Motor neuron (in vitro differentiated cells): ENCODE results near the gene ATG16L2. TPM values are rescaled to one million over a fixed set of nuclear protein-coding genes. Genes with fewer than 3 reads are reported as not detected.
"Not testable (repeated sequence)": the region's sequence is repeated elsewhere in the genome, so short reads cannot be mapped to it uniquely, and the experiment has no call there.

Experiments
- ATAC-seq, 8 experiments: fragments of 200-7000 bp; cut with Tn5 transposase; replicated peaks in 6 of 8; 2 replicates each; pipeline ENCODE4 v1.8.0; 2021; ENCODE audit warnings: mild to moderate bottlenecking in 8 of 8, moderate library complexity in 8 of 8
- H3K27ac ChIP-seq, 2 donors: fragments of 250-450 bp; sonication (Bioruptor Pico); 2 replicates each; pipeline ENCODE4 v1.9.0; 2021; ENCODE audit warnings: antibody characterized with exemption in 2 of 2, mild to moderate bottlenecking in 2 of 2, moderate library complexity in 1 of 2
- H3K4me1 ChIP-seq, 2 donors: fragments of 250-450 bp; sonication (Bioruptor Pico); replicated peaks in 1 of 2; 2 replicates each; pipeline ENCODE4 v1.6.1; 2021; ENCODE audit warnings: antibody characterized with exemption in 2 of 2, mild to moderate bottlenecking in 2 of 2, moderate library complexity in 1 of 2
- H3K4me3 ChIP-seq, 5 donors: fragments of 250-450 bp; sonication (Bioruptor Pico); 2 replicates each; pipeline ENCODE4 v1.9.0; 2021; ENCODE audit warnings: antibody characterized with exemption in 5 of 5, mild to moderate bottlenecking in 5 of 5, moderate library complexity in 4 of 5
- WGBS, 10 experiments: fragments of 450-650 bp; shearing (Covaris generic); methylation state at CpG; one replicate each; pipeline ENCODE4 v1.0.0; 2022; 5-methylcytosine and 5-hydroxymethylcytosine counted together
- in situ Hi-C, 9 experiments: fragments of 400-800 bp; cut with MboI; loops; one replicate each; pipeline ENCODE4 v1.15.0; 2021; ENCODE audit warnings: low sequenced_read_pairs in 9 of 9, low pct_unique_long_range_greater_than_20kb in 2 of 9; ENCODE audit not compliant: unreplicated experiment in 9 of 9
- total RNA-seq, 8 experiments: library from RNA; unstranded; fragments of 300-600 nt; gene quantifications; 2 replicates each; pipeline versions ENCODE4 v1.2.3 to v1.2.4, GENCODE V29; 2022

The ATG16L2 gene
- total RNA-seq, 8 experiments from 2014 or later, result 3.4 to 17.4 (median 5.0) TPM

DNA sequence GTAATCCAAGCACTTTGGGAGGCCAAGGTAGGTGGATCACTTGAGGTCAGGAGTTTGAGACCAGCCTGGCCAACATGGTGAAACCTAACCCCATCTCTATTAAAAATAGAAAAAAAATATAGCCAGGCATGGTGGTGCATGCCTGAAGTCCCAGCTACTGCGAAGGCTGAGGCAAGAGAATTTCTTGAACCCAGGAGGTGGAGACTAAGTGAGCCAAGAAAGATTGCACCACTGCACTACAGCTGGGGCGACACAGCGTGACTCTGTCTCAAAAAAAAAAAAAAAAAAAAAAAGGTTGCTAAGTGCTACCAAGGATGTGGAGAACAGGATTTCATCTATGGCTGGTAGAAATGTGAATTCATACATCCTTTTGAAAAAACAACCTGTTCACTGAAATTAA is 36.6 kb downstream of the ATG16L2 start:
- H3K27ac ChIP-seq, result no peak overlapping the region
- H3K4me3 ChIP-seq, result no peak overlapping the region
- no peak for ATAC-seq
- in situ Hi-C loops, result loop anchor here in 1 of 9 experiments (25.0 kb wide), 1 partner anchor 286 kb away; the partner anchor contains the start of gene FCHSD2
- H3K4me1 ChIP-seq, result no peaks in the 10 kb centered on the region
- WGBS, 10 experiments, result 86 to 100% (median 100%) methylated on average over 1 to 3 of the region's 3 CpGs; no CpG with 5 or more reads in 1 of the 10 experiments

- no peaks in the 10 kb centered on the region for H3K4me1 ChIP-seq
- 60 to 100% (median 93%) methylated on average over 1 to 4 of the region's 4 CpGs for WGBS, 10 experiments
- H3K4me3 ChIP-seq, result no peak overlapping the region
- H3K27ac ChIP-seq, result no peak overlapping the region
- ATAC-seq, result no peak
- in situ Hi-C loops, result loop anchor here in 1 of 9 experiments (25.0 kb wide), 1 partner anchor 286 kb away; the partner anchor contains the start of gene FCHSD2
These were observed 37.5 kb downstream of the ATG16L2 start for GRCh38 chr11:72851726-72852125.

- H3K4me1 ChIP-seq, result no peaks in the 10 kb centered on the region
- in situ Hi-C loops, result loop anchor here in 1 of 9 experiments (25.0 kb wide), 1 partner anchor 281 kb away; the partner anchor contains the start of gene FCHSD2
- no peak overlapping the region for H3K4me3 ChIP-seq
- no peak for ATAC-seq
- no peak overlapping the region for H3K27ac ChIP-seq
- WGBS, 10 experiments, result 69 to 100% (median 96%) methylated on average over 1 to 3 of the region's 3 CpGs; no CpG with 5 or more reads in 1 of the 10 experiments
These were observed 41.9 kb downstream of the ATG16L2 start for GRCh38 chr11:72856065-72856464.

- in situ Hi-C loops, result loop anchor here in 1 of 9 experiments (25.0 kb wide), 1 partner anchor 281 kb away; the partner anchor contains the start of gene FCHSD2
- H3K4me1 ChIP-seq, result no peaks in the 10 kb centered on the region
- H3K4me3 ChIP-seq, result no peak overlapping the region
- ATAC-seq, result peak in 2 of 8 experiments; percentile 17 to 27
- no peak overlapping the region for H3K27ac ChIP-seq
- WGBS, 10 experiments, result 4 to 100% (median 36%) methylated on average over 1 to 3 of the region's 3 CpGs; no CpG with 5 or more reads in 2 of the 10 experiments
These were observed 42.5 kb downstream of the ATG16L2 start for GRCh38 chr11:72856551-72857345.

GRCh38 chr11:72858267-72858666 is 44.1 kb downstream of the ATG16L2 start:
- not testable (repeated sequence) for H3K27ac ChIP-seq, H3K4me1 ChIP-seq, H3K4me3 ChIP-seq, ATAC-seq
- in situ Hi-C loops, result loop anchor here in 1 of 9 experiments (25.0 kb wide), 1 partner anchor 279 kb away; the partner anchor contains the start of gene FCHSD2
- 90 to 100% (median 100%) methylated on average over 1 to 2 of the region's 2 CpGs; no CpG with 5 or more reads in 2 of the 10 experiments for WGBS, 10 experiments

DNA sequence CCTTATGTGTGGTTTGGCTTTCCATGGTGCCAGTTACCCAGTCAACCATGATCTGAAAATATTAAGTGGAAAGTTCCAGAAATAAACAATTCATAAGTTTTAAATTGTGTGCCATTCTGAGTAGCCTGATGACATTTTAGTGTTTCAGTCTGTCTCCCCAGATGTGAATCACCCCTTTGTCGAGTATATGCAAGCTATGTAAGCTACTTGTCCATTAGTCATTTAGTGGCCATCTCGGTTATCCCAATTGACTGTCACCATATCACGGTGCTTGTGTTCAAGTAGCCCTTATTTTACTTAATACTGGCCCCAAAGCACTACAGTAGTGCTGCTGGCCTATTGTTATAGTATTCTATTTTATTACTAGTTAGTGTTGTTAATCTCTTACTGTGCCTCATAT is 44.9 kb downstream of the ATG16L2 start:
- in situ Hi-C loops, result loop anchor here in 1 of 9 experiments (25.0 kb wide), 1 partner anchor 278 kb away; the partner anchor contains the start of gene FCHSD2
- no peak overlapping the region for H3K4me3 ChIP-seq
- ATAC-seq, result no peak
- WGBS, 10 experiments, result 0 to 100% (median 50%) methylated on average over 1 to 3 of the region's 3 CpGs; no CpG with 5 or more reads in 5 of the 10 experiments
- H3K27ac ChIP-seq, result no peak overlapping the region
- no peaks in the 10 kb centered on the region for H3K4me1 ChIP-seq

- ATAC-seq, result no peak
- in situ Hi-C loops, result loop anchor here in 1 of 9 experiments (25.0 kb wide), 1 partner anchor 277 kb away; the partner anchor contains the start of gene FCHSD2
- H3K4me1 ChIP-seq, result peaks cover 0 to 2% of the 10 kb centered on the region in 2 donors
- H3K4me3 ChIP-seq, result no peak overlapping the region
- 89 to 100% (median 99%) methylated on average over 1 to 4 of the region's 4 CpGs for WGBS, 10 experiments
- H3K27ac ChIP-seq, result no peak overlapping the region
These were observed 45.8 kb downstream of the ATG16L2 start for GRCh38 chr11:72860010-72860409.

DNA sequence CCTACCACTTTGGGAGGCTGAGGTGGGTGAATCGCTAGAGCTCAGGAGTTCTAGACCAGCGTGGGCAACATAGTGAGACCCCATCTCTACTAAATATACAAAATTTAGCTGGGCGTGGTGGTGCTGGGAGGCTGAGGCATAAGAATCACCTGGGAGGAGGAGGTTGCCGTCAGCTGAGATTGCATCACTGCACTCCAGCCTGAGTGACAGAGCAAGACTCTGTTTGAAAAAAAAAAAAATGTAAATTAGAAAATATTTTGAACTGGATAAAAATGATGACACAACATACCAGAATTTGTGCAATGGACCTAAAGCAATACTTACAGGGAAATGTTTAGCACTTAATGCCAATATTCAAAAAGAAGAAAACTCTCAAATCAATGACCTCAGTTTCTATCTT is 46.4 kb downstream of the ATG16L2 start:
- Histone ChIP-seq H3K27ac (no peak overlapping the region), H3K4me3 (no peak overlapping the region), H3K4me1 (peaks cover 0 to 8% of the 10 kb centered on the region in 2 donors)
- WGBS, 10 experiments, result 80 to 100% (median 88%) methylated on average over 1 to 4 of the region's 4 CpGs; no CpG with 5 or more reads in 1 of the 10 experiments
- ATAC-seq, result peak in 1 of 8 experiments; percentile 40
- in situ Hi-C loops, result loop anchor here in 1 of 9 experiments (25.0 kb wide), 1 partner anchor 277 kb away; the partner anchor contains the start of gene FCHSD2

GRCh38 chr11:72863091-72863490 is 48.9 kb downstream of the ATG16L2 start:
- in situ Hi-C loops, result loop anchor here in 1 of 9 experiments (25.0 kb wide), 1 partner anchor 274 kb away; the partner anchor contains the start of gene FCHSD2
- no peak for ATAC-seq
- WGBS, 10 experiments, result 50 to 100% (median 92%) methylated on average over 1 of the region's 1 CpG; no CpG with 5 or more reads in 1 of the 10 experiments
- Histone ChIP-seq H3K4me3 (no peak overlapping the region), H3K4me1 (peaks cover 0 to 10% of the 10 kb centered on the region in 2 donors), H3K27ac (no peak overlapping the region)

DNA sequence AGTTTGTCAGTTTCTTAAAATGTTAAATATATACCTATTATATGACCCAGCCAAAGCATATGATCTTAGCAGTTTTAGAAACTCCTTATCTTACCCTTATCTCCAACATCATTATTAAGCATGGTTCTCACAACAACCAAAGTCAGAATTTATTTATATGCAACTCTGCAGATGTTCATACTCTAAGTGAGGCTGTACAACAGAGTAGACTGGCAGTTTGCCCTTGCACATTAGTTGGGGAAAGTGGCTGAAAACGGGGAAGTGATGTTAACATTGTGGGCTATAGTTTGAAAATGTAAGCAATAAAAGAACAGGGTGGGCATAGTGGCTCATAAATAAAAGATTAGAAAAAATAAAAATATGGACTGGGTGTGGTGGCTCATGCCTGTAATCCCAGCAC is 49.7 kb downstream of the ATG16L2 start:
- no peak overlapping the region for H3K27ac ChIP-seq
- no peak overlapping the region for H3K4me3 ChIP-seq
- ATAC-seq, result peak in 2 of 8 experiments; percentile 13 to 22
- peaks cover 0 to 10% of the 10 kb centered on the region in 2 donors for H3K4me1 ChIP-seq
- in situ Hi-C loops, result loop anchor here in 1 of 9 experiments (25.0 kb wide), 1 partner anchor 273 kb away; the partner anchor contains the start of gene FCHSD2
- 0 to 100% (median 0%) methylated on average over 1 of the region's 1 CpG; no CpG with 5 or more reads in 3 of the 10 experiments for WGBS, 10 experiments

DNA sequence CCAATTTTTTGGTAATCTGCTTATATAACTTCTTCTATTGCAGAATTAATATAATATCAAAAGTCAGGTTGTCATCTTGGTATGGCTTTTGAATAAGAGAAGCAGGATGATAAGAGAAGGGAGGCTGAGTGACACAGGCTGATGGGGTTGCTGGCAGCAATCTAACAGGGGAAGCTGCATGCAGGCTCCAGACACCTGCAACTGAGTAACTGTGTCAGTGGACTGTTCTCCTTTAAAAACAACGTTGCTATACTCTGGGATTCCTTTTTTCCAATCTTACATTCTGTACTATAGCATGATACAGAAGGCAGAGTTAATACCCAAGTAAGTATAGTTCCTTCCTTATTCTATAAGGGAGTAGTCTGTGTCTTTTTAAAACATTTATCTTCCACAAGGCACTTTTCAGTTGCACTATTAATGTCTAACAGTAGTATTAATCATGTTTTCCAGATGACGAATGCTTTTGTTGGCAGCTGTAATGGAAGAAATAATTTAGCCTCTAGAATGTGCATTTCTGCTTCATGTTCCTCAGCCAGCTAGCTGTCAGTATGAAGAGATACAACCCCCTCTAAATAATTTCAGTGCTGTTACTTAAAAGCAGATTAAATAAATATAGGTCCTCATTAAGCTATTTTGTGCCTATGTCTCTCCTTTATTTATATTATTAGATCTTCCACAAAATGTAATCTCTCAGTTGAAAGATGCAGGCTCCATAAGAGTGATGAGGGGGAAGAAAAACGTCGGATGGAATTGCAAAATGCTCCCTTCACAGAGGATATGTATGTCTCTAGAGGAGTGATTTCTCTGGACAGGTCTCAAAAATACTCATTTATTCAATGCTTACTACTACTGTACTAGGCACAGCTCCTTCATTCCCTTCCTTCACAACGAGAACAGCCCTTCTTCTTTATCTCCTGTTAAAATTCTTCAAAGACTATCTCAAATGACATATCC is 50.8 kb downstream of the ATG16L2 start:
- ATAC-seq, result peak; percentile 41 to 78 (median 55)
- no peak overlapping the region for H3K4me3 ChIP-seq
- peaks cover 0 to 10% of the 10 kb centered on the region in 2 donors for H3K4me1 ChIP-seq
- in situ Hi-C loops, result loop anchor here in 1 of 9 experiments (25.0 kb wide), 1 partner anchor 272 kb away; the partner anchor contains the start of gene FCHSD2
- H3K27ac ChIP-seq, result no peak overlapping the region
- 3 to 81% (median 55%) methylated on average over 2 to 5 of the region's 5 CpGs; no CpG with 5 or more reads in 2 of the 10 experiments for WGBS, 10 experiments

GRCh38 chr11:72867970-72868369 is 53.8 kb downstream of the ATG16L2 start:
- H3K27ac ChIP-seq, result no peak overlapping the region
- in situ Hi-C loops, result loop anchor here in 1 of 9 experiments (25.0 kb wide), 1 partner anchor 269 kb away; the partner anchor contains the start of gene FCHSD2
- WGBS, 10 experiments, result 92 to 100% (median 100%) methylated on average over 1 to 4 of the region's 5 CpGs

More at GRCh38 chr11:72867970-72868369, 53.8 kb downstream of the ATG16L2 start:
- ATAC-seq, result no peak
- Histone ChIP-seq H3K4me3 (no peak overlapping the region), H3K4me1 (peaks cover 0 to 10% of the 10 kb centered on the region in 2 donors)
